GM13977 (cell line): ENCODE results near the gene CLTCL1.

Source experiments
- DNase-seq: peaks from one replicate; pipeline ENCODE4 v3.0.0; 2012; ENCODE audit warnings: low spot score
- CTCF ChIP-seq: IDR thresholded peaks from 2 replicates; pipeline ENCODE4 v1.5.1; 2012; ENCODE audit warnings: mild to moderate bottlenecking, control low read depth; ENCODE audit not compliant: insufficient read depth; ENCODE audit errors: extremely low read depth, missing control alignments
- in situ Hi-C: fragments of 300-500 bp; cut with MboI; formaldehyde crosslinking; loops from one replicate; pipeline ENCODE4 v1.12.0; 2022; ENCODE audit warnings: low sequenced_read_pairs, low pct_unique_long_range_greater_than_20kb, mixed read lengths, inconsistent platforms; ENCODE audit not compliant: unreplicated experiment

CLTCL1 gene

GRCh38 chr22:19222242-19223005, 69.1 kb downstream of the CLTCL1 start:
- no peak for DNase-seq
- no peak for TF ChIP-seq CTCF
- in situ Hi-C loops: no loop called here

GRCh38 chr22:19220867-19221266, 70.7 kb downstream of the CLTCL1 start:
- in situ Hi-C loops: no loop called here
- TF ChIP-seq CTCF: no peak
- no peak for DNase-seq

GRCh38 chr22:19218541-19219233, 72.8 kb downstream of the CLTCL1 start:
- no peak for DNase-seq
- no peak for TF ChIP-seq CTCF
- in situ Hi-C loops: no loop called here

- in situ Hi-C loops: no loop called here
- no peak for TF ChIP-seq CTCF
- DNase-seq: no peak
Observed at GRCh38 chr22:19216579-19216978, 74.9 kb downstream of the CLTCL1 start.

GRCh38 chr22:19215360-19215759, 76.2 kb downstream of the CLTCL1 start:
- in situ Hi-C loops: no loop called here
- no peak for DNase-seq
- TF ChIP-seq CTCF: no peak

GRCh38 chr22:19214078-19214473, 77.4 kb downstream of the CLTCL1 start:
- no peak for DNase-seq
- in situ Hi-C loops: no loop called here
- no peak for TF ChIP-seq CTCF
